ENCODE results near the gene F5.

- TF ChIP-seq POLR2AphosphoS5 (IDR thresholded peaks at IDR 0.05; ENCODE audit: low read length) (no peak), CTCF (IDR thresholded peaks at IDR 0.05 in 2 of 3, conservative IDR thresholded peaks at IDR 0.05 in 1 of 3; ENCODE audit: control insufficient read depth in 2 of 3, extremely low read depth in 1 of 3, insufficient read depth in 1 of 3, low read depth in 3 of 3, low read length in 3 of 3) (no peak), BRCA1 (IDR thresholded peaks at IDR 0.05; ENCODE audit: low read depth, low read length) (no peak), ZNF687 (IDR thresholded peaks at IDR 0.05) (no peak), IKZF1 (conservative IDR thresholded peaks at IDR 0.05) (no peak), CHD2 (IDR thresholded peaks at IDR 0.05; ENCODE audit: borderline replicate concordance, low read depth, low read length) (no peak)
Observed at GRCh38 chr1:169610858-169611257, 24.6 kb upstream of the F5 start.

Measured in GM12878 (cell line).